Naive thymus-derived CD4-positive, alpha-beta T cell (primary cell): ENCODE data around the gene ZBTB42. TPM values are rescaled to one million over a fixed set of nuclear protein-coding genes. Genes with fewer than 3 reads are reported as not detected.
A peak's percentile ranks its signal among the peaks of the same experiment; 100 is the strongest.

ENCODE experiments used
- ATAC-seq: fragments of 150-1000 bp; cut with Tn5 transposase; 2 replicates; pipeline ENCODE4 v1.10.0; 2021; ENCODE audit warnings: mild to moderate bottlenecking, moderate library complexity
- CTCF ChIA-PET: fragments of 350-600 bp; sonication (Branson Sonifier 250); formaldehyde crosslinking; loops from one replicate; lab custom pipeline; 2021; ENCODE audit warnings: antibody characterized with exemption; lab: Charles Lee
- POLR2A ChIA-PET: fragments of 350-600 bp; sonication (Branson Sonifier 250); formaldehyde crosslinking; loops from one replicate; lab custom pipeline; 2021; ENCODE audit warnings: antibody characterized with exemption, inconsistent platforms; lab: Charles Lee
- DNase-seq, 9 donors: peaks; one replicate each; pipeline versions ENCODE4 v3.0.0 to v3.0.0-alpha.2; 2020 to 2022; ENCODE audit warnings: mixed read lengths in 1 of 9
- H3K27ac ChIP-seq: one replicate; pipeline ENCODE4 v1.7.0; 2013; ENCODE audit warnings: mild to moderate bottlenecking, low read depth, low read length, moderate library complexity
- H3K27me3 ChIP-seq, 2 donors: one replicate each; pipeline ENCODE4 v1.7.0; 2013; ENCODE audit warnings: low read length in 2 of 2, mild to moderate bottlenecking in 2 of 2, moderate library complexity in 2 of 2; ENCODE audit not compliant: control insufficient read depth in 2 of 2, insufficient read depth in 2 of 2
- H3K36me3 ChIP-seq, 3 experiments: 1 replicate in 2 of 3; 2 replicates in 1 of 3; pipeline ENCODE4 v1.7.0; 2013; ENCODE audit warnings: low read length in 3 of 3, mild to moderate bottlenecking in 3 of 3, moderate library complexity in 1 of 3; ENCODE audit not compliant: insufficient read depth in 3 of 3, control insufficient read depth in 2 of 3
- H3K4me1 ChIP-seq, 2 donors: one replicate each; pipeline ENCODE4 v1.7.0; 2013; ENCODE audit warnings: low read length in 2 of 2, mild to moderate bottlenecking in 2 of 2, moderate library complexity in 1 of 2; ENCODE audit not compliant: control insufficient read depth in 2 of 2, insufficient read depth in 2 of 2
- H3K4me3 ChIP-seq: 2 replicates; pipeline ENCODE4 v1.7.0; 2013; ENCODE audit warnings: mild to moderate bottlenecking, low read length
- H3K9me3 ChIP-seq, 3 experiments: 1 replicate in 2 of 3; 2 replicates in 1 of 3; pipeline ENCODE4 v1.7.0; 2013; ENCODE audit warnings: low read length in 3 of 3; ENCODE audit not compliant: control insufficient read depth in 2 of 3
- H3K27ac Mint-ChIP-seq, 9 donors: one replicate each; pipeline ENCODE4 v1.8.0; 2020 to 2022; ENCODE audit warnings: mixed read lengths in 9 of 9, mild to moderate bottlenecking in 8 of 9, moderate library complexity in 5 of 9, inconsistent platforms in 2 of 9
- H3K27me3 Mint-ChIP-seq, 5 donors: one replicate each; pipeline ENCODE4 v1.8.0; 2021 to 2022; ENCODE audit warnings: mixed read lengths in 5 of 5, mild to moderate bottlenecking in 1 of 5
- H3K36me3 Mint-ChIP-seq, 5 donors: one replicate each; pipeline ENCODE4 v1.8.0; 2020 to 2022; ENCODE audit warnings: mixed read lengths in 5 of 5, mild to moderate bottlenecking in 3 of 5, inconsistent platforms in 1 of 5
- H3K4me1 Mint-ChIP-seq, 7 donors: one replicate each; pipeline ENCODE4 v1.8.0; 2020 to 2022; ENCODE audit warnings: mixed read lengths in 7 of 7, mild to moderate bottlenecking in 3 of 7, inconsistent platforms in 1 of 7
- H3K4me3 Mint-ChIP-seq, 10 donors: one replicate each; pipeline ENCODE4 v1.8.0; 2020 to 2022; ENCODE audit warnings: mild to moderate bottlenecking in 10 of 10, mixed read lengths in 10 of 10, moderate library complexity in 6 of 10, inconsistent platforms in 2 of 10
- H3K9me3 Mint-ChIP-seq, 11 donors: one replicate each; pipeline ENCODE4 v1.8.0; 2020 to 2022; ENCODE audit warnings: mixed read lengths in 11 of 11, mild to moderate bottlenecking in 4 of 11, inconsistent platforms in 1 of 11, moderate library complexity in 1 of 11
- intact Hi-C, 2 donors: fragments of 100-400 bp; cut with micrococcal nuclease; formaldehyde crosslinking; loops; one replicate each; pipeline ENCODE4 v1.15.1; 2023
- polyA plus RNA-seq, 2 donors: library from polyadenylated mRNA; unstranded; fragments of 300-500 nt; fragmentation: Illumina TruSeq; gene quantifications; one replicate each; pipeline ENCODE4 v1.2.3, GENCODE V29; 2021
- total RNA-seq, 6 experiments: library from RNA in 5 of 6; stranded (reverse) in 5 of 6; gene quantifications; 1 replicate in 5 of 6; 2 replicates in 1 of 6; pipeline ENCODE4 v1.2.3 and lab custom pipeline; 2021 to 2026

The ZBTB42 gene
- total and polyA plus RNA-seq, 7 experiments from 2014 or later = 2.1 to 11.3 (median 3.9) TPM

- POLR2A ChIA-PET = no interaction called here
- CTCF ChIA-PET = interaction anchor here (1.0 kb wide), 1 partner anchor 18 kb away, joined by 3 read pairs; no protein-coding TSS in a partner anchor
- Mint-ChIP-seq H3K27me3 (no peaks in the 10 kb centered on the region), H3K9me3 (no peaks in the 10 kb centered on the region), H3K27ac (peak overlapping the region in 1 of 9 donors; percentile 59), H3K4me3 (no peak overlapping the region), H3K4me1 (peaks cover 0 to 4% (median 0%) of the 10 kb centered on the region in 7 donors), H3K36me3 (peaks cover 0 to 5% (median 0%) of the 10 kb centered on the region in 5 donors)
- peaks cover 0 to 41% (median 0%) of the 10 kb centered on the region in 3 experiments for H3K36me3 ChIP-seq
- ATAC-seq (no peak), DNase-seq (no peak)
- H3K27ac ChIP-seq = no peak overlapping the region
- no peak overlapping the region for H3K4me3 ChIP-seq
- no peaks in the 10 kb centered on the region for H3K4me1 ChIP-seq
- intact Hi-C loops = no loop called here
- H3K27me3 ChIP-seq = no peaks in the 10 kb centered on the region
- H3K9me3 ChIP-seq = no peaks in the 10 kb centered on the region
These were observed 20.3 kb upstream of the ZBTB42 start for GRCh38 chr14:104780513-104781030.

- H3K36me3 ChIP-seq = peaks cover 0 to 38% (median 0%) of the 10 kb centered on the region in 3 experiments
- Mint-ChIP-seq H3K9me3 (no peaks in the 10 kb centered on the region), H3K4me1 (peaks cover 0 to 11% (median 2%) of the 10 kb centered on the region in 7 donors), H3K4me3 (no peak overlapping the region), H3K27ac (no peak overlapping the region), H3K36me3 (peaks cover 0 to 3% (median 0%) of the 10 kb centered on the region in 5 donors), H3K27me3 (no peaks in the 10 kb centered on the region)
- intact Hi-C loops = no loop called here
- POLR2A ChIA-PET = no interaction called here
- H3K27ac ChIP-seq = no peak overlapping the region
- peaks cover 2% of the 10 kb centered on the region in 2 donors for H3K4me1 ChIP-seq
- no peaks in the 10 kb centered on the region for H3K9me3 ChIP-seq
- CTCF ChIA-PET = interaction anchor here (1.0 kb wide), 1 partner anchor 17 kb away, joined by 3 read pairs; no protein-coding TSS in a partner anchor
- ATAC-seq (no peak), DNase-seq (no peak)
- H3K4me3 ChIP-seq = no peak overlapping the region
- H3K27me3 ChIP-seq = no peaks in the 10 kb centered on the region
These were observed 19.4 kb upstream of the ZBTB42 start for GRCh38 chr14:104781271-104782077.

DNA sequence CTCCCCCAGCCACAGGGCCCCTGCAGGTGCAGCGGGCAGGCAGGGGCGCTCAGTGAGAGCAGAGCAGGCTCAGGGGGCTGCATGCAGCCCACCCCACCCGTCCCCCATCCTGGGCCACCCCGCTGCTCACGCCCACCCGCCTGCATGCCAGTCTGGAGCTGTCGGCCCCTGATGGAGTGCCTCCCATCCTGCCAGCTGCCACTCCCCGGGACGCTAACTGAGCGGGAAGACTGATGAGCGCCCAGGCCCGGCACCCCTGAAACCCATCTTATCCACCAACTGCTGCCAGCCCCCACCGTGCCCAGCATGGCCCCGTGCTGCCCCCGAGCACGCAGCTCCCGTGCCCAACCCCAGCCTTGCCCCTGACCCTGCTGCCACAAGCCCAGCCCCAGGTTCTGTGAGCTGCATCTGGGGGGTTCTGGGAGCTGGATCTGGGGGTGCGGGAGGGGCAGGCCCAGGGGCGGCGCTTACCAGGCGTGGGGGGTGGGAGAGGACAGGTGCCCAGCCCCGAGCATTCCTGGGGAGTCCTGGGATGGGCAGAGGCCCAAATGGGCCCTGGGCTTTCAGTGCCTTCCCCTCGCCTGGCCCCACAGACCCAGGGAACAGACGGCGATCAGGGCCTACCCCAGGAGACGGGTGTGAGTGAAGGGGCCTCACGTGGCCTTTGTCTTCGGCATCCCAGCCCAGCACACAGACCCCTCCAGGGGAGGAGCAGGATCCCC, 18.7 kb upstream of the ZBTB42 start:
- ATAC-seq (no peak), DNase-seq (no peak)
- Mint-ChIP-seq H3K27ac (no peak overlapping the region), H3K27me3 (no peaks in the 10 kb centered on the region), H3K4me1 (peaks cover 0 to 17% (median 9%) of the 10 kb centered on the region in 7 donors), H3K4me3 (no peak overlapping the region), H3K36me3 (no peaks in the 10 kb centered on the region), H3K9me3 (no peaks in the 10 kb centered on the region)
- intact Hi-C loops = no loop called here
- no peak overlapping the region for H3K4me3 ChIP-seq
- peaks cover 0 to 30% (median 0%) of the 10 kb centered on the region in 3 experiments for H3K36me3 ChIP-seq
- H3K27ac ChIP-seq = no peak overlapping the region
- POLR2A ChIA-PET = no interaction called here
- peaks cover 9 to 10% of the 10 kb centered on the region in 2 donors for H3K4me1 ChIP-seq
- H3K9me3 ChIP-seq = no peaks in the 10 kb centered on the region
- H3K27me3 ChIP-seq = no peaks in the 10 kb centered on the region
- CTCF ChIA-PET = no interaction called here

DNA sequence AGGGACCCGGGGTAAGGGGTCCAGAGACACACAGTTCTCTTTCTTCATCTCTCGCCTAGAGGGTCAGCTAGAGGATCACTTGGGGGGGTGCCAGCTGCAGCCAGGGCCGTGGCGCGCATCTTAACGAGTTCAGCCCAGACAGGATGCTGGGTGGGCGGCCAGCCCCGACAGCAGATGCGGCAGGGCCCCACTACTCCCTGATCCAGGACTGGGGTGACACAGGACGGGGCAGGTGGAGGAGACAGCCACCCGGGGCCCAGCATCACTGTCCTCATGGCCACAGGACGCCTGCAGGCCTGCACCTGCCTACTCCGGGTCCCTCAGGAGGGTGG, 18.1 kb upstream of the ZBTB42 start:
- H3K4me1 ChIP-seq = peaks cover 9 to 11% of the 10 kb centered on the region in 2 donors
- Mint-ChIP-seq H3K4me3 (no peak overlapping the region), H3K9me3 (no peaks in the 10 kb centered on the region), H3K27ac (peak overlapping the region in 1 of 9 donors; percentile 38), H3K27me3 (no peaks in the 10 kb centered on the region), H3K36me3 (no peaks in the 10 kb centered on the region), H3K4me1 (peaks cover 0 to 19% (median 9%) of the 10 kb centered on the region in 7 donors)
- ATAC-seq (no peak), DNase-seq (no peak)
- no peak overlapping the region for H3K4me3 ChIP-seq
- CTCF ChIA-PET = no interaction called here
- POLR2A ChIA-PET = no interaction called here
- no peaks in the 10 kb centered on the region for H3K9me3 ChIP-seq
- H3K27ac ChIP-seq = no peak overlapping the region
- no peaks in the 10 kb centered on the region for H3K27me3 ChIP-seq
- intact Hi-C loops = no loop called here
- peaks cover 0 to 30% (median 0%) of the 10 kb centered on the region in 3 experiments for H3K36me3 ChIP-seq

GRCh38 chr14:104783484-104784217, 17.2 kb upstream of the ZBTB42 start:
- Mint-ChIP-seq H3K36me3 (no peaks in the 10 kb centered on the region), H3K4me1 (peaks cover 0 to 23% (median 9%) of the 10 kb centered on the region in 7 donors), H3K4me3 (no peak overlapping the region), H3K27ac (peak overlapping the region in 1 of 9 donors; percentile 25), H3K27me3 (no peaks in the 10 kb centered on the region), H3K9me3 (no peaks in the 10 kb centered on the region)
- H3K27ac ChIP-seq = no peak overlapping the region
- H3K4me3 ChIP-seq = no peak overlapping the region
- H3K36me3 ChIP-seq = peaks cover 0 to 27% (median 0%) of the 10 kb centered on the region in 3 experiments
- ATAC-seq (no peak), DNase-seq (no peak)
- intact Hi-C loops = no loop called here
- H3K27me3 ChIP-seq = no peaks in the 10 kb centered on the region
- peaks cover 9 to 11% of the 10 kb centered on the region in 2 donors for H3K4me1 ChIP-seq
- no peaks in the 10 kb centered on the region for H3K9me3 ChIP-seq
- ChIA-PET CTCF (no interaction called here), POLR2A (no interaction called here)

DNA sequence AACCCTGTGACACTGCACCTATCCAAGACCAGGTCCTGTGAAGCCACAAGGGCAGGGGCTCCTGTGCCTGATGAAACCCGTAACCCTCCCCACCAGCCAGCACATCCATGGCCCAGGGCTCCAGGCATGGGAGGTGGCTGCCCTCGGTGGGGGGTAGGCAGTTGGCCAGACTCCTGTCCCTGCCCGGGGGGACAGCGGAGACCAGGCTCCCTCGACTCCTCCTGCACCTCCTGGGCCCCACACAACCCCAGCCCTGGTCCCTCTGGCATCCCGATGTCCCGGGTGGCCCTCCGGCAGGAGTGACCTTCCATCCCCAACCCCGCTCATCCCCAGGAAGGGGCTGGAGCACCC, 16.7 kb upstream of the ZBTB42 start:
- Histone ChIP-seq H3K9me3 (no peaks in the 10 kb centered on the region), H3K36me3 (peaks cover 0 to 33% (median 0%) of the 10 kb centered on the region in 3 experiments), H3K27ac (no peak overlapping the region), H3K27me3 (no peaks in the 10 kb centered on the region), H3K4me1 (peaks cover 9 to 11% of the 10 kb centered on the region in 2 donors), H3K4me3 (no peak overlapping the region)
- CTCF ChIA-PET = no interaction called here
- ATAC-seq (no peak), DNase-seq (no peak)
- Mint-ChIP-seq H3K9me3 (no peaks in the 10 kb centered on the region), H3K27me3 (no peaks in the 10 kb centered on the region), H3K36me3 (no peaks in the 10 kb centered on the region), H3K4me3 (no peak overlapping the region), H3K4me1 (peaks cover 0 to 23% (median 9%) of the 10 kb centered on the region in 7 donors), H3K27ac (no peak overlapping the region)
- POLR2A ChIA-PET = no interaction called here
- intact Hi-C loops = no loop called here
